Effector CD8-positive, alpha-beta T cell (primary cell): ENCODE results near the gene TMEM53.
"Not testable (repeated sequence)": the region's sequence is repeated elsewhere in the genome, so short reads cannot be mapped to it uniquely, and the experiment has no call there.

Experiments
- DNase-seq: peaks from one replicate; lab custom pipeline; 2025; lab: John Stamatoyannopoulos, UW

TMEM53 gene

GRCh38 chr1:44672961-44673674 is 1.2 kb downstream of the TMEM53 start:
- no peak for DNase-seq

GRCh38 chr1:44672254-44672955 is 1.9 kb downstream of the TMEM53 start:
- DNase-seq = no peak

GRCh38 chr1:44670751-44671640 is 3.3 kb downstream of the TMEM53 start:
- DNase-seq = no peak

- DNase-seq = not testable (repeated sequence)
These were observed 7.6 kb downstream of the TMEM53 start for GRCh38 chr1:44666719-44667118.

- DNase-seq = no peak
These were observed 9.4 kb downstream of the TMEM53 start for GRCh38 chr1:44664730-44665370.

GRCh38 chr1:44663417-44663816 is 10.9 kb downstream of the TMEM53 start:
- DNase-seq = no peak

- no peak for DNase-seq
These were observed 11.6 kb downstream of the TMEM53 start for GRCh38 chr1:44662683-44663030.

- DNase-seq = no peak
These were observed 12.2 kb downstream of the TMEM53 start for GRCh38 chr1:44661781-44662682.

- no peak for DNase-seq
These were observed 14.1 kb downstream of the TMEM53 start for GRCh38 chr1:44660176-44660575.

GRCh38 chr1:44659566-44659965 is 14.7 kb downstream of the TMEM53 start:
- no peak for DNase-seq

- DNase-seq = no peak
These were observed 18.7 kb downstream of the TMEM53 start for GRCh38 chr1:44655609-44656008.

GRCh38 chr1:44654621-44655187 is 19.6 kb downstream of the TMEM53 start:
- no peak for DNase-seq

- DNase-seq = no peak
These were observed 20.9 kb downstream of the TMEM53 start for GRCh38 chr1:44653107-44653964.

GRCh38 chr1:44652445-44653106 is 21.7 kb downstream of the TMEM53 start:
- DNase-seq = peak; percentile 69

- DNase-seq = no peak
These were observed 23.2 kb downstream of the TMEM53 start for GRCh38 chr1:44651069-44651468.

GRCh38 chr1:44650159-44650831 is 24.0 kb downstream of the TMEM53 start:
- no peak for DNase-seq

- no peak for DNase-seq
These were observed 24.5 kb downstream of the TMEM53 start for GRCh38 chr1:44649788-44650158.

GRCh38 chr1:44648529-44649250 is 25.6 kb downstream of the TMEM53 start:
- no peak for DNase-seq
